GM13976 (cell line): ENCODE results near the gene LCE4A.

Experiments
- DNase-seq: peaks from one replicate; pipeline ENCODE4 v3.0.0; 2012; ENCODE audit warnings: low spot score
- in situ Hi-C: fragments of 300-500 bp; cut with MboI; formaldehyde crosslinking; loops from one replicate; pipeline ENCODE4 v1.12.0; 2022; ENCODE audit warnings: low sequenced_read_pairs, mixed read lengths, inconsistent platforms; ENCODE audit not compliant: unreplicated experiment
- TF ChIP-seq, protein P1 (sequence below): IDR thresholded peaks from 2 replicates; pipeline ENCODE4 v1.5.1; 2012; ENCODE audit warnings: borderline replicate concordance, mild to moderate bottlenecking; ENCODE audit not compliant: insufficient read depth; ENCODE audit errors: extremely low read depth, missing control alignments, control extremely low read depth

The LCE4A gene

DNA sequence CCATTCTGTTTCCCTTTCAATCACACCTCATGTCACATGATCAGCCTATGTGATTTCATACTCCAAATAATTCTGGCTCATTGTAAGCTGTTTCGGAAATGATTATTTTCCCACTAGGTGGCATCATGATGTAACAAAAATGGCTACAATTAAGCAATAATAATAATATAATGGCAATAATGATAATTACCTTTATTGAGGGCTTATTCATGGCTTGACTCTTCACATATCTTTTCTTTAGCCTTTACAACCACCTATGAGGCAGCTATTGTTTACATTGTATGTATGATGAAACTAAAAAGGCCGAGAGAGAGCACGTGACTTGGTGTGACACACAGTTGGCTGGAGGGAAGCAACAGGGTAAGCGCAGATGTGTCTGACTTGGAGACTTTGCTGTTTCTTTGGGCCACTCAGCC is 37.3 kb downstream of the LCE4A start:
- no peak for DNase-seq
- in situ Hi-C loops, result no loop called here
- TF ChIP-seq, protein P1, sequence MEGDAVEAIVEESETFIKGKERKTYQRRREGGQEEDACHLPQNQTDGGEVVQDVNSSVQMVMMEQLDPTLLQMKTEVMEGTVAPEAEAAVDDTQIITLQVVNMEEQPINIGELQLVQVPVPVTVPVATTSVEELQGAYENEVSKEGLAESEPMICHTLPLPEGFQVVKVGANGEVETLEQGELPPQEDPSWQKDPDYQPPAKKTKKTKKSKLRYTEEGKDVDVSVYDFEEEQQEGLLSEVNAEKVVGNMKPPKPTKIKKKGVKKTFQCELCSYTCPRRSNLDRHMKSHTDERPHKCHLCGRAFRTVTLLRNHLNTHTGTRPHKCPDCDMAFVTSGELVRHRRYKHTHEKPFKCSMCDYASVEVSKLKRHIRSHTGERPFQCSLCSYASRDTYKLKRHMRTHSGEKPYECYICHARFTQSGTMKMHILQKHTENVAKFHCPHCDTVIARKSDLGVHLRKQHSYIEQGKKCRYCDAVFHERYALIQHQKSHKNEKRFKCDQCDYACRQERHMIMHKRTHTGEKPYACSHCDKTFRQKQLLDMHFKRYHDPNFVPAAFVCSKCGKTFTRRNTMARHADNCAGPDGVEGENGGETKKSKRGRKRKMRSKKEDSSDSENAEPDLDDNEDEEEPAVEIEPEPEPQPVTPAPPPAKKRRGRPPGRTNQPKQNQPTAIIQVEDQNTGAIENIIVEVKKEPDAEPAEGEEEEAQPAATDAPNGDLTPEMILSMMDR, result no peak

DNA sequence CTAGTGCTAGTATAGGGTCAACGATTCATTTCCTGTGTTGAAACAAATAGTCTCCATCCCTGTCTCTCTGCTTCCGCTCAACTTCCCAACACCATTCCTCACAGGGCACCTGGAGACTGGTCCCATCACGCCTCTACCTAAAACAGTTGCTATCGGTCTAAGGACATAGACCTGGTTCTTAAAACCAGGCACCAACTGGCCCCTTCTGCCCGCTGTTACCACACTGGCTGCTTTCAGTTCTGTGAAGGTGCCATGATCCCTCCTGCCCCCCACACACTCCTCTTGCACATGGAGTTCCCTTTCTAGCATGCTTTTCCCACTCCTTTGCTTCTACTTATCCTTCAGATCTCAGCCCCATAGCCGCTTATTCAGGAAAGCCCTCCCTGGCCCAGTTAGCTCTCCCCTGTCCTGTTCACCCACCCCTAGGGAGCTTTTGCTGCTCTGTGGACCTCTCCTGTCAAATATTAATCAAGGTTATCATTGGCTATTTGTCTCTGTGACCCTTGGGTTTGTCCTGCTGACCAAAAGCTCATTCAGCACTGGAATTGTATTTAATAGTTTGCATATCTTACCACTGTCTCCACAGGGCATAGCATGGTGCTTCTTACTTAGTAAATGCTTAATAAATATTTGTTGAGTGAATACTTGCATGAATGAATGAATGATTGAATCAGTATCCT is 37.9 kb downstream of the LCE4A start:
- TF ChIP-seq, protein P1, result no peak
- DNase-seq, result no peak
- in situ Hi-C loops, result no loop called here

DNA sequence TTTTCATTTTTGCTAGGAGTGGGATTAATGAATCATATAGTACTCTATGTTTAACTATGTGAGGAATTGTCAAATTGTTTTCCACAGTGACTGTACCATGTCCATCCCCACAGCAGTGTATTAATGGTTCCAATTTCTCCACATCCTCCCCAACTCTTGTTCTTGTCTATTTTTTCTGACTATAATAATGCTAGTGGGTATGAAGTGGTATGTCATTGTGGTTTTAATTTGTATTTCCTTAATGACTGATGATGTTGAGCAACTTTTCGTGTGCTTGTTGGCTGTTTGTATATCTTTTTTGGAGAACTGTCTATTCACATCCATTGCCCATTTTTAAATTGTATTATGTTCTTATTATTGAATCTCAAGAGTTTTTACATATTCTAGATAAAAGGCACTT is 39.9 kb downstream of the LCE4A start:
- TF ChIP-seq, protein P1, result no peak
- in situ Hi-C loops, result no loop called here
- no peak for DNase-seq

DNA sequence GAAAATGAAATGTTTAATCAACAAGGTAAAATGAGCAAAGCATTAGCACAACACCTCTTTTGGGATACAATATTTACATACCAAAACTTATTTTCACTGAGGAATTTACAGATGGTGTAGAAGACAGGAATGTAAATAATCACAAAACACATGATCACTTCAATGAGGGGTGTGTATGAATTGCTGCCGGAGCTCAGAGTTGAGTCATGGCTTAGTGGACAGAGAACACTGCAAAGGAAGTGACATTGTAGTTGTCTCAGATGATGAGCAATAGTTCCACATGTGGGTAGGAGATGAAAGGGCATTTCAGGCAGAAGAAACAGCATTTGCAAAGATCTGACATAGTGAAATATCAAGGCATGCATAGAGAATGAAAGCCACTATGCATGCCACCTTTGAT is 44.3 kb downstream of the LCE4A start:
- in situ Hi-C loops, result no loop called here
- TF ChIP-seq, protein P1, result no peak
- DNase-seq, result no peak

DNA sequence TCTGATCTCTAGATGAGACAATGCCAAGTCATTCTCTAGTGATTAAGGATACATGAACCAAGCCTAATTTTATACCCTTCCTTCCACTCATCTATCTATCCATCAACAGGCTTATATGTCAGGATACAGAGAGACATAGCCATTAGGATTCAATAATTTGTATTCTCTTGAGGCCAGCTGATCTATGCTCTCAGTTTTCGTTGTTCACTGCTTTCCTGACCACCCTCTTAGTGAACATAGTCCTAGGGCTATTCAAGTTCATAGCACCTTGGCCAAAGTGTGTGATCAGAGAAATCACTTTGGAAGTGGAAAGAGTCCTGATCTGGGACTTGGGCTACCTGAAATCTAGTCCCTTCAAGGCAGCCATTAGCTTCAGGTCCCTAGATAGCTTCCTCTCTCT is 45.6 kb downstream of the LCE4A start:
- TF ChIP-seq, protein P1, result no peak
- in situ Hi-C loops, result no loop called here
- DNase-seq, result no peak

DNA sequence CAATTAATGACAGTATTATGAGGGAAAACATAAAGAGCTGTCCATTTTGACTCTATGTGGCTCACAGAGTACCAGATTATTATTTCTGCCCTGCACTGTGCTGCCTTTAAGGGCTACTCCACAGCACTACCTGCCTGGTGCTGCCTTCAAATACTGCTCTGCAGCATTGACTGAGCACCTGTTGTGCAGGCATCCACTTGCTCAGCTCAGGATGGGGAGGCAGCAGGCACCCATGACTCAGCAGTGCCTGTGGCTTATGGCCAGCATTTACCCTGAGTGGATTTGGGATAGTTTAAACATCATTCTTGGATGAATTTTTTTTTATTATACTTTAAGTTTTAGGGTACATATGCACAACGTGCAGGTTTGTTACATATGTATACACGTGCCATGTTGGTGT is 48.9 kb downstream of the LCE4A start:
- TF ChIP-seq, protein P1, result no peak
- in situ Hi-C loops, result no loop called here
- no peak for DNase-seq
